ENCODE results near the gene SPC24.
"Not testable (repeated sequence)": the region's sequence is repeated elsewhere in the genome, so short reads cannot be mapped to it uniquely, and the experiment has no call there.

The SPC24 gene

DNA sequence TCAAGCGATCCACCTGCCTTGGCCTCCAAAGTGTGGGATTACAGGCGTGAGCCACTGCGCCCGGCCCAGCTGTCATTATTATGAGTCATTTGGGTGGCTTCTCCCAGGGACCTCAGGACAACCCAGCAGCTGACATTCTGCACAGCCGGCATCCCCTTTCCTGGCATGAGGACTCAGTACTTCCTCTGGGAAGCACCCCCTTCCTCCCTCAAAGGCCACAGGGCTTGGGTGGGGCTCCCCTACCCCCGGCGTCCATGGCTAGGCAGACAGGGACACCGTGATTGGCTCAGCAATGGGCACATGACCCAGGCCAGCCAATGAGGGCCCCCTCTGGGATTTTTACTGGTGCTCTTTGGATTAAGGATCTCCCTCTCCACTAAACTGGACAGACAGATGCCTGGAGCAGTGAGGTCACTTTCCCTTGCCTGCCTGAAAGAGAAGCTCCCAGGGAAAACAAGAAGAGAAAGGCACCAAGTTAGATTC is 35.7 kb upstream of the SPC24 start:
- peak; percentile 74 for DNase-seq

DNA sequence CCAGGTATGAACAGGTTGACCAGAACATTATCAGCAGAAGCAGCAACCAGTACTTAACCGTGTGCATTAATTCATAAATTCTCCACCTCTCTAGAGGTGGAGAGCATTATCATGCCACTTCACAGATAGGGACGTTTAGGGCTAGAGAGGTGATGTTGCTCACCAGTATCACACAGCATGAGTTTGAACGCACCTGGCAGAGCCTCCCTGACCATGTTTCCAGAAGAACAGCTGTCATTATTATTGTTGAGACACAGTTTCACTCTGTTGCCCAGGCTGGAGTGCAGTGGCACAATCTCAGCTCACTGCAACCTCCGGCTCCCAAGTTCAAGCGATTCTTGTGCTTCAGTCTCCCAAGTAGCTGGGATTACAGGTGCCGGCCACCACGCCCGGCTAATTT is 34.9 kb upstream of the SPC24 start:
- DNase-seq: no peak

DNA sequence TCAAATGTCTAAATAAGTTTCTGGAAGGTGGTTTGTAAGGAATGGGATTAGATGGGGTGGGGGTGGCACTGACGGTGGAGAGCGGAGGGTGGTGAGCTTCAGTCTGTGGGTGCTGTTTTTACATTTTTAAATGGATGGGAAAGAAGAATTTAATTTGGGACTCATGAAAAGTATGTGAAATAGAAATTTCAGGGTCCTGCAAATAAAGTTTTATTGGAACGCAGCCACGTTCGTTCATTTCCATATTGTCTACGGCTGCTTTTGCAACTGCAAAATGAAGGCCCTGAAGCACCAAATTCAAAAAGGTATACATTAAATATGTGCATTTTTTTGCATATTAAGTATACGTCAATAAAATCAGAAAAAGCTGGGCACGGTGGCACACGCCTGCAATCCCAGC is 31.9 kb upstream of the SPC24 start:
- no peak for DNase-seq

DNA sequence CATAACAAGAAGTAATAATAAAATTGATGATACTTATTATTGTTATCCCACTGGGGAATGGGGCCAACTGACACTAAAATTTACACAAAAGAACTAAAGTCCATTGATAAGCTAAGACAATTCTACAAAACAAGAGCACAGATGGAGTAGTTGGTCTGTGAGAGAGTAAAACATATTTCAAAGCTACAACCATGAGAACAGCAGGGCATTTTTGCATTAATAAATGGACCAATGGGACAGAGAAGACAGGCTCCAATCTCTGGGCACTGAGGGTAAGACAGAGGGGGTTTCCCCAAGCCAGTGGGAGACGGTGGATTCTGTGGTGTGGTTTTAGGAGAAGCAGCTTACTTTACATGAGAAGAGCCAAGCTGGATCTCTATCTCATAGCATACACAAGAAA is 27.4 kb upstream of the SPC24 start:
- no peak for DNase-seq

DNA sequence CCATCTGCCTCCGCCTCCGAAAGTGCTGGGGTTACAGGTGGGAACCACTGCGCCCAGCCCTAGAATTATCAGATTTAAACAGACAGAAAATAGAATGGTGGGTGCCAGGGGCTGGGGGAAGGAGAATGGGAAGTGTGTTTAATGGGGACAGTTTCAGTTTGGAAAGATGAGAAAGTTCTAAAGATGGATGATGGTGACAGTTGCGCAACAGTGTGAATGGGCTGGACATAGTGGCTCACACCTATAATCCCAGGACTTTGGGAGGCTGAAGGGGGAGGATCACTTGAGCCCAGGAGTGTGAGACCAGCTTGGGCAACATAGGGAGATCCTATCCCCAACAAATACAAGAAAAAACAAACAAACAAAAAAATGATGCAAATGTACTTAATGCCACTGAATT is 25.9 kb upstream of the SPC24 start:
- DNase-seq: peak; percentile 52

DNA sequence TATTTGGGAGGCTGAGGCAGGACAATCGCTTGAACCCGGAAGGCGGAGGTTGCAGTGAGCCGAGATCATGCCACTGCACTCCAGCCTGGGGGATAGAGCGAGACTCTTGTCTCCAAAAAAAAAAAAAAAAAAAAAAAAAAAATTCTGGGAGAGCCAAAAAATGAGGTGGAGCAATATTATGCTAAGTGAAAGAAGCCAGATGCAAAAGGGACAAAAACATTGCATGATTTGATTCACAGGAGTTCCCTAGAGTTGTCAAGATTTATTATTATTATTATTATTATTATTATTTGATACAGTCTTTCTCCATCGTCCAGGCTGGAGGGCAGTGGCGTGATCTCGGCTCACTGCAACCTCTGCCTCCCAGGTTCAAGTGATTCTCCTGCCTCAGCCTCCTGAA is 25.4 kb upstream of the SPC24 start:
- DNase-seq: not testable (repeated sequence)

DNA sequence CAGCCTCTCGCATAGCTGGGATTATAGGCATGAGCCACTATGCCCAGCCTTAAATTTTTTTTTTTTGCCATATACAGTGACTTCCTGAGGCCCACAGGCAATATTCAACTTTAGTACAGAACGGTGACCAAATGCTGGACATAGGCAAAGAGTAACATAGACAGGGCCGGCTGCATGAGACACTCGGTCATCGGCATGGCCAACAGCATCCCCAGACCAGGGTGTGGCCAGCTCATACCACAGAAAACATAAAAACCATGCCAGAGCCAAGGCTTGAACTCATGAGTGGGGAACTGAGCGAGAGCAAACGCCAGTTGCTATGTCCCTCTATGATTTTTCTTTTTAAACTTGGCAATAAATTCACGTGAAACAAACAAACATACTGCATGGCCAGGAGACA is 24.8 kb upstream of the SPC24 start:
- DNase-seq: no peak

DNA sequence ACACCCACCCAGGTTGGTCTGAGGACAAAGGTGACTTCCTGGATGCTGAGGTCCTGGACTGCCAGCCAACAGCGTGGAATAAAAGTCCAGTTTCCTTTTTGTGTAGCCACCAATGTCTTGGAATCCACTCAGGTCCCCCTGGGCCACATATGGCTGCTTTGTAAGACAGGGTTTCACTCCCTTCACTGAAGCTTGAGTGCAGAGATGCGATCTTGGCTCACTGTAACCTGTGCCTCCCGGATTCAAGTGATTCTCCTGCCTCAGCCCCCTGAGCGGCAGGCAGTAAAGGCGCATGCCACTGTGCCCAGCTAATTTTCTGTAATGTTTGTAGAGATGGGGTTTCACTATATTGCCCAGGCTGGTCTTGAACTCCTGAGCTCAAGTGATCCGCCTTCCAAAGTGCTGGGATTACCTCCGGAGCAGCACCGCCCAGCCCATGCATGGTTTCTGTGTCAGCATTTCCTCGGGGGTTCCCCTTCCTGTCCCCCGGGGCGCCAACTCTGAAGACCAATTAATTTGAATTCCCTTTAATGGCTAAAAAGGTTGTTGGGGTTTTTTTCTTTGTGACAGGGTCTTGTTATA is 24.2 kb upstream of the SPC24 start:
- no peak for DNase-seq

DNA sequence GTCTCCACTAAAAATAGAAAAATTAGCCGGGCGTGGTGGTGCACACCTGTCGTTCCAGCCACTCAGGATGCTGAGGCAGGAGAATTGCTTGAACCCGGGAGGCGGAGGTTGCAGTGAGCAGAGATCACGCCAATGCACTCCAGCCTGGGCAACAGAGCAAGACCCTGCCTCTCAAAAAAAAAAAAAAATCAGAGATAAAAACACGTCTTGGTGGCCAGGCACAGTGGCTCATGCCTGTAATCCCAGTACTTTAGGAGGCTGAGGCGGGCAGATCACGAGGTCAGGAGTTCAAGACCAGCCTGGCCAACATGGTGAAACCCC is 23.5 kb upstream of the SPC24 start:
- not testable (repeated sequence) for DNase-seq

DNA sequence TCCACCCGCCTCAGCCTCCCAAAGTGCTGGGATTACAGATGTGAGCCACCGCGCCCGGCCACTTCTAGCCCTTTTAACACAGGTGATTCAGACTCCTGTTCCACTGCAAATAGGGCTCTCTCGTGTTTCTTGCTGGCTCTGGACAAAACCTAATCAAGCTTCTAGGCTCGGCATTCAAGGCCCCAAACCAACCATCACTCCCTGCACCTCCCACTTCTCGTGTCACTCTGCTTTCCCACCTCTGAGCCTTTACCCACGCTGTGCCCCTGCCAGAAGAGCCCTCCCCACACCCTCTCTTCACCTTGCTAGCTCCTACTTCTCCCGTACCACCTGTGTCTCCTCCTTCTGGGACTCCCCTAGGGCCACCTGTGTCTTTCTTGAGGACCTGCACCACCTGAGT is 22.0 kb upstream of the SPC24 start:
- no peak for DNase-seq

DNA sequence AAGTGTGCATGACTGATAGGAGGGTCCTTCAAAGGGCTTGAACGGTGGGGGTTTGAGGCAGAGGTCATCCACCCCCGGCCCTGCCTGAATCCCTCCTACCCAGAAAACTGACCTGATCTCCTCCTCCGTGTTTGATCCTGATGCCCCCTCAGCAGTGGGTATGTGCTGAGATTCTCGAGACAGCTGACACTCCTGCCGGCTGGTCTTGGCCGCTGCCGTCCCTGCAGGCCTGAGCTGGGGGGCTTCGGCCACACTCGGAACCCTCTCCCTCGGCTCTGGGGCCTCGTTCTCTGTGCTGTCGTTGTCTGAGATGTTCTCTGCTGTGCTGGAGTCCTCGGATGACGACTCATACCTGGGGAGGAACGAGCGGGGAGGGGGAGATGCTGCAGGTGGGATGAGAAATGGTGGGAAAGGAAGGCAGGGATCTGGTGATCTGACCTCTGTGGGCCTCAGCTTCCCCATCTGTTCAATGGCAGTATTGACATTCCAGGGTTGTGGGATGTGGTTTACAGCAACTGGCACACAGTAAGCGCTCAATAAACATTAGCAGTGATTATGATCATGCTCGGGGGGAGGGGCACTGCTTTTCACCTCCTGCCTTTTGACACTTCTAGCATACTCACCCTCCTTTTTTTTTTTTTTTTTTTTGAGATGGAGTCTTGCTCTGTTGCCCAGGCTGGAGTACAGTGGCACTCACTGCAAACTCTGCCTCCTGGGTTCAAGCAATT is 21.0 kb upstream of the SPC24 start:
- no peak for DNase-seq

DNA sequence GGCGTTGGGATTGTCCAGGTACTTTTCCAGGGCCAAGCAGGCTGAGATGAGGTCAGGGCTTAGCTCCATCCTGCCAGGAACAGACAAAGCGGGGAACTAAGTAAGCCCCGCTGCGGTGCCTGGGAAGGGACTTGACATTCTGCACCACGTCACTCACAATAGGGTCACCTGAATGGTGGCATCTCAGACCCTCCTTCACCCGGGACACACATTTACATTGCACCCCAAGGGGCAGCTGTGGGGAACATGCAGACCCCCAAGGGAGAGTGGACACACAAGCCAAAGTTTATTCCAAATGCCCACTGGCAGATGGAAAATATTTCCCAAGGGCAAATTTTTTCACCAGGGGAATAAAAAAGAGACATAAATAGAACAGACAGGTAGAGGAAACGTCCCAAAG is 20.3 kb upstream of the SPC24 start:
- DNase-seq: no peak

DNA sequence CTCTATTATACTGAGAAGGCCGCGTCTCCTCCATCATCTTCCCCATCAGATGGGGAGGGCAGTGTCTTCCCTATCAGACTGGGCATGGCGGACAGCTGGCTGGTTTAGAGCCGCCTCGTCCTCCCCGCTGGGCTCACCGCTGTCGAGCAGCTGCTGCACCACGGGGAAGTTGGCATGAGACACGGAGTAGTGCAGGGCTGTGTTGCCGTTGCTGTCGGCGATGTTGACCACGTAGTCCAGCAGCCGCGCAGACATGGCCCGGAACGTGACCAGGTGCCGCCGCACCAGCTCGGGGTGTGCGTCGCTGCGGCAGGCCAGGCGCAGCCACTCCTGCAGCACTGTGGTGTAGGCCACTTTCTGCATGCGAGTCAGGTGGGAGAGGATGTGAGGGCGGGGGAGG is 18.8 kb upstream of the SPC24 start:
- no peak for DNase-seq

DNA sequence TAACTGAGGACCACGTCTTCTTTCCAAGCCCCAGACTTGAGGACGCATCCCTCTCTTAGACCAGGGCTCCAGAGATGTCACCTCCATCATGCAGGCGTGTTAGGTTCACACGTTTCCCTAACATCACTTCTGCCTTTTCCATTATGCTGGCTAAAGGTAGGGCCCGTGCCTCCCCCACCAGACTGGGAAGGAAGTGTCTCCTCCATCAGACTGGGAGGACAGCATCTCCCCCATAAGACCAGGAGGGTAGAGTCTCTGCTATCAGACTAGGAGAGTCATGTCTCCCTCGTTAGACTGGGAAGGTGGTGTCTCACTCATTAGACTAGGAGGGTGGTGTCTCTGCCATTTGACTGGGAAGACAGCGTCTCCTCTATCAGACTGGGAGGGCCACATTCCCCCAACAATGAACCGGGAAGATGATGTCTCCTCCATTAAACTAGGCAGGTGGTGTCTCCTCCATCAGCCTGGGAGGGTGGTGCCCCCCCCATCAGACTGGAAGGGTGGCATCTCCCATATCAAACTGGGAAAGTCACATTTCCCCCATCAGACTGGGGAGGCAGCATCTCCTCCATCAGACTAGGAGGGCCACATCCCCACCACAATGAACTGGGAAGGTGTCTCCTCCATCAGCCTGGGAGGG is 18.1 kb upstream of the SPC24 start:
- DNase-seq: no peak

DNA sequence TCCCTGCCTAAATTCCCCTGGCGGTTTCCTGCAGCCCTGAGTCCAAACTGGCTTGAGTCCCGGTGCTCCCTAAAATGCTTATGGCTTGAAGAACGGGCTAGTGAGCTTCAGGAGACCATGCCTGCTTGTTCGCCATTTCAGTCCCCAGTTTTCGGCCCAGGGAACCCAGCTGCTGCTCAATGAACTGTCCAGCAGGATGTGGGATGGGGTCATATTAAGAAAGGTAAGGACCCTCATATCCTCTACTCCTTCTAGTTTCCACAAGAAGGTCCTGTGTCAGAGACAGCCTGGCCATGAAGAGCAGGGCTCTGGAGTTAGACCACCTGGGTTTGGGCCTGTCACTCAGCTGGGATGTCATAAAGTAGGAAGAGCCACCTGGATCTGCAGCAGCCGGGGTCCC is 17.0 kb upstream of the SPC24 start:
- DNase-seq: no peak

DNA sequence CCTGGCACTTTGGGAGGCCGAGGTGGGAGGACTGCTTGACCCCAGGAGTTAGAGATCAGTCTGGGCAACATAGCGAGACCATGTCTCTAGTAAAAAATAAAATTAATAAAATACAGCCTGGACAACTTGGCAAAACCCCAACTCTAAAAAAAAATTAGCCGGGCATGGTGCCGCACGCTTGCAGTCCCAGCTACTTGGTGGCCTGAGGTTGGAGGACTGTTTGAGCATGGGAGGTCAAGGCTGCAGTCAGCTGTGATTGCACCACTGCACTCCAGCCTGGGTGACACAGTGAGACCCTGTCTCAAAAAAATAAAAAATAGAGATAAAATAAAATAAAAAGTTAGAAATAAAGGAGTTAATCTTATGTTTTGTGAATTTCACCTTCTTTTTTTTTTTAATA is 15.6 kb upstream of the SPC24 start:
- no peak for DNase-seq

DNA sequence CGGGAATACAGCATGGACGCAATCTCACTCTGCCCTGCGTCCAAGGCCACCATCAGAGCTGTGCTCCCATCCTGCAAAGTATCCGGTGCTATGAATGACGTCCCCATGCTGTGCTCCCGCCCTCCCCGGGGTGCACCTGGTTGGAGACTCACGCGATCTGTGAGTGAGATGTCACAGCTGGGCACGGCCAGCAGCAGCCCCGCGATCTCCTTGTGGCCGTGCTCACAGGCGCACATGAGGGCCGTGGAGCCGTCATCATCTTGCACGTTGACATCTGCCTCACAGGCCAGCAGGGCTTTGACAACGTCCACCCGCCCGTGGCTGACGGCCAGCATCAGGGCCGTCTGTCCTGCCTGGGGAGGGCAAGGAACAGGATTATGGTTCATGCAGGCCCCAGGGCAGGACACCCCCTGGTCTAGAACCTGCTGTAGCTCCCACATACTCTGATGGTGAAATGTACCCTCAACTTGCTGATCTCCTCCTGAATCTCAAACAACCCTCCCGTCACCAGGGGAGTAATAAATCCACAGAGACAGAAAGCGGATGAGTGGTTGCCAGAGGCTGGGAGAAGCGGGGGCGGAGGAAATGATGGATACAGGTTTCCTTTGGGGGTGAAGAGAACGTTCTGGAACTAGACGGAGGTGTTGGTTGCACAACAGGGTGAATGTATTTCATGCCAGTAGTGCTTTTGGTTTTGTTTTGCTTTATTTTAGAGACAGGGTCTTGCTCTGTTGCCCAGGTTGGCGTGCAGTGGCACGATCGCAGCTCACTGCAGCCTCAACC is 14.5 kb upstream of the SPC24 start:
- DNase-seq: no peak

DNA sequence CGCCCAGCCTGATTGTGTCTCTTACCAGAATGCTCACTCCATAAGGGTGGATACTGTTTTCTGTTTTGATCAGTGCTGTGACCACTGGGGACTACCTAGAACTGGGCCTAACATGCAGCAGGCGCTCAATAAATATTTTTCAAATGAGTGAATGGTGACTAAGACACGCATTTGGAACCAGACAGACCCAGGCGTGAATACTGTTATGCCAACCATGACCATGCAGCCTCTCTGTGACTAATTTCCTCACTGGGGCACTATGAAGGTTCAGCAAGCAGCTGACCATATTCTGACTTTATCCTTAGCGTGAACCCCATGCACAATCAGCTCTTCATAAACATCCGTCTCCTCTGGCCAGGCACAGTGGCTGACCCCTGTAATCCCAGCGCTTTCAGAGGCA is 13.0 kb upstream of the SPC24 start:
- no peak for DNase-seq

DNA sequence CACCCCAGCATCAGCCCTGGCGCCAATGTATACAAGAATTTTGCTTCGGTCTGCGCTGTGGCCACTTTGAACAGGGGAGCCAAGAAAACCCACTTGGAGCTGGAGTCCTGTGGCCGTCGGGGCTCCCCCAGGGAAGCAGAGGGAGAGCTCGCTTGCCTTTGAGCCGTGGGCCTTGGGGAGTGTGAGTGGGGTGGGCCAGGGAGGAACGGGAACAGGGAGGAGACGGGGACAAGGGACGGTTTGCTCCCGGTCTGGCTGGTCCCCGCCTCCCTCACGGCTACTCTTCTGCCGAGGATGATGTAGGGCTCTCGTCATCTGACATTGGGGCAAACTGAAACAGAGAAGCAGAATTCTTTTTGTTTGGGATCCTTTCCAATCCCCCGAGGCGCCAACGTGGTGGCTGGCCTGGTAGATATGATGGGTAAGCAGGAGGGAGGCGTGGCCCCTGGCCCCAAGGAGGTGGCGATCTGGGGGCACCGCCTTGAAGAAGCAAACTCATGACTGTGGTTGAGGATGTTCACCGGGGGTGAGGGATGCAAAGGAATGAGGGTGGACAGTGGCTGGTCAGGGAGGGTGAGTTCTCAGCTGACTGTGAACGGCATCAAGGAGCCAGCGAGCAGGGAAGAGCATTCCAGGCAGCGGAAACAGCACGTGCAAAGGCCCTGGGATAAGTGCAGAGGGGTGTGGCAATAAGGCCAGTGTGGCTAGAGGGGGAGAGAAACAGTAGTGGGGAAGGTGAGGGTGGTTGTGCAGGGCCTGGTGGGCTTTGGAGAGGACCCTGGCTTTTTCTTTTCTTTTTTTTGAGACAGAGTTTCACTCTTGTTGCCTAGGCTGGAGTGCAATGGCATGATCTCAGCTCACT is 10.9 kb upstream of the SPC24 start:
- DNase-seq: no peak

DNA sequence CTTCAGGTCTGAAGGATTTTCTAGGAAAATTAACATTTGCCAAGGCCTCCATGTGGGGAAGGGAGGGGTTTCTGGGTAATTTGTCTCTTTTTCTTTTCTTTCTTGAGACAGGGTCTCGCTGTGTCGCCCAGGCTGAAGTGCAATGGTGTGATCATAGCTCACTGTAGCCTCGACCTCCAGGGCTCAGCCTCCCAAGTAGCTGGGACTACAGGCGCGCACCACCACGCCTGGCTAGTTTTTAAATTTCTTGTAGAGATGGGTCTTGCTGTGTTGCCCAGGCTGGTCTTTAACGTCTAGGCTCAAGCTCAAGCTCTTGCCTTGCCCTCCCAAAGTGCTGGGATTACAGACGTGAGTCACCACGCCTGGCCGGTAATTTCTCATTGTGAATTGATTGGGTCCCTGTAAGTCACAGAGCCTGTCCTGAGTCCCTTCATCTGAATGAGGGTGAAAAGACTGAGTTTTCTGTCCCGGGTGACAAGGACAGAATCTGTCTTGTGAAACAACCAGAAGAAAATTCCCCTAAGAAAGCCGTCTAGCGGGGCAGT is 10.0 kb upstream of the SPC24 start:
- DNase-seq: no peak

DNA sequence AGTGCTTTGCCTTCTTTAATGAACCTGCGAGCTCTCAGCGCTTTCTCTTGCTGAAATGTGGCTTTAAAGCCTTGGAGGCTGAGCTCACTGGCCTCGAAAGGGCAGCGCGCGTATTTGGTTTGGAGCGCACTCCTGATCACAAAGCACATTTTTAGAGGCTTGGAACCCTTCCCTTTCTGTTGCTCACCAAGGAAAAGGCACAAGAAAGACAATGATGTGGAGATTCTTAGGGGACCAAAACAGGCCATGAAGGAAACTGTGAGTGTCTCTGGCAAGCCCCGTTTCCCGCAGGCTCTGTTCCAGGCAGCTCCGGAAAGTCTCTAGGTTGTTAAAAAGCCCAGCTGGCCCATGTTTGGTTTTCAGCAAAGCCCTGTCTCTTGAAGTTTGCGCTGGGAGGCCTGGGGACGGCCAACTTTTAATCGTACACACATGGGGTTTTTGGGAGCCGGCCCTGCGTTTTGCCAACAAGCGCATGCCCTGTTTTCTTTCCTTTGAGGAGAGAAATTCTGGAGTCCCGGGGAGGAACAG is 9.4 kb upstream of the SPC24 start:
- no peak for DNase-seq

DNA sequence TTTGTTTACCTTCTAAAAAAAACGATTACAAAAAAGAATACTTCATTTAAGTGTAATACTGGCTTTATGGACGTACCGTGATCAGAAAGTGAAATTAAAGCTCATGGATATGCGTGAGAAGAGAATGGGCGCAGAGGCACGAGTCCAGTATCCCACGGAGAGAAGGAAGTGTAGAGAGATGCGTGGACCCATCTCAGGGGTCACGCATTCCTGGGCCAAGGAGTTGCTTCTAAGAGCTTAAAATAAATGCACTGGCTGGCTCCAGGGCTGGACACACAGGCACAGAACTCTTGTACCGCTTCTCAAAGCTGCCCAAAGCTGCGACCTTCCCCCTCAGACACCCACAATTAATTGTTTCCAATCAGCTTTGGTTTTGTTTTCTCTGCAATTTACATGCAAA is 8.7 kb upstream of the SPC24 start:
- no peak for DNase-seq

Data from MV-4-11 (cell line).